Testis (tissue), 3 donors: ENCODE data around the gene FAM78A. TPM values are rescaled to one million over a fixed set of nuclear protein-coding genes. Genes with fewer than 3 reads are reported as not detected.

Source experiments
- DNase-seq: peaks from one replicate; pipeline ENCODE4 v3.0.0-alpha.2; 2019
- H3K27ac ChIP-seq, 2 donors: fragments of 200-600 bp; sonication (generic); one replicate each; pipeline ENCODE4 v1.5.1; 2019
- H3K27me3 ChIP-seq: fragments of 200-600 bp; sonication (generic); one replicate; pipeline ENCODE4 v1.5.1; 2019
- H3K36me3 ChIP-seq: fragments of 200-600 bp; sonication (generic); one replicate; pipeline ENCODE4 v1.5.1; 2017; ENCODE audit warnings: low read depth; ENCODE audit errors: missing control alignments
- H3K4me1 ChIP-seq: fragments of 200-600 bp; sonication (generic); one replicate; pipeline ENCODE4 v1.5.1; 2019
- H3K4me3 ChIP-seq, 2 donors: fragments of 200-600 bp; sonication (generic); one replicate each; pipeline ENCODE4 v1.5.1; 2017 to 2019
- H3K9me3 ChIP-seq: fragments of 200-600 bp; sonication (generic); one replicate; pipeline ENCODE4 v1.5.1; 2017
- CTCF ChIP-seq, 3 experiments: fragments of 450-650 bp in 2 of 3; fragments of 200-600 bp in 1 of 3; sonication (generic) in 1 of 3; IDR thresholded peaks; one replicate each; pipeline ENCODE4 v1.5.1; 2016 to 2019; ENCODE audit warnings: antibody characterized with exemption in 3 of 3, mild to moderate bottlenecking in 2 of 3, moderate library complexity in 1 of 3
- POLR2A ChIP-seq: fragments of 450-650 bp; IDR thresholded peaks from one replicate; pipeline ENCODE4 v1.6.1; 2017; ENCODE audit warnings: antibody characterized with exemption, mild to moderate bottlenecking, moderate library complexity
- WGBS, 2 donors: methylation state at CpG; one replicate each; pipeline ENCODE4 v1.1.5; 2018; 5-methylcytosine and 5-hydroxymethylcytosine counted together
- intact Hi-C: fragments of 100-400 bp; cut with DNase I; formaldehyde crosslinking; loops from one replicate; pipeline ENCODE4 v1.15.1; 2023; ENCODE audit warnings: low total_unique reads
- polyA plus RNA-seq: library from polyadenylated mRNA; stranded (reverse); fragments of 350-450 nt; fragmentation: Illumina TruSeq; extraction: RNeasy Lipid Tissue Mini Kit (QIAGEN cat#74804); gene quantifications from one replicate; pipeline ENCODE4 v1.2.3, GENCODE V29; 2014; ENCODE audit warnings: low read depth, low replicate concordance; ENCODE audit not compliant: insufficient read depth
- total RNA-seq, 2 donors: library from RNA; depleted of rRNA; stranded (reverse); fragments of >200 nt; gene quantifications; one replicate each; pipeline ENCODE4 v1.2.3, GENCODE V29; 2016

FAM78A gene
- total and polyA plus RNA-seq, 3 donors from 2014 or later: 29.7 to 48.0 (median 30.8) TPM

DNA sequence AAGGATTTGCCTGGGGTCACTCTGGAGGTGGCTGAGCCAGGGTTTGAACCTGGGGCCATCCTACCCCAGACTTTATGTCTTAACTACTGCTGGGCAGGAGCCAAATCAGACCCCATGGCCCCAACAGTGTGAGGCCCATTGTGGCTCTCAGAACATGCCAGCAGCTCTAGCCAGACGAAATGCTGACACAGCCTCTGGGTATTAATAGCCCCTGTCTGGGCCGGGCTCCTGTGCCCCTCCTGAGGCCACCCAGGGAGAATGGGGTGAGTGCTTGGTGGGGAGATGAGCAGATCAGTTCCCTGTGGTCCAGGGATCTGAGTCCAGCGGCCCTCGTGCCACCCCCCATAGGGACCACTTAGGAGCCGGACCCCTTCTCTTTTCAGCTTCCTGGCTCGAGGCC is 11.0 kb upstream of the FAM78A start:
- Histone ChIP-seq H3K36me3 (no peaks in the 10 kb centered on the region), H3K9me3 (no peaks in the 10 kb centered on the region), H3K27me3 (no peaks in the 10 kb centered on the region), H3K4me3 (no peak overlapping the region), H3K4me1 (peaks cover 12% of the 10 kb centered on the region), H3K27ac (no peak overlapping the region)
- DNase-seq: no peak
- intact Hi-C loops: no loop called here
- TF ChIP-seq POLR2A (no peak), CTCF (IDR thresholded peaks at IDR 0.05) (no peak)
- 88 to 90% methylated on average over 6 of the region's 6 CpGs for WGBS, 2 donors

DNA sequence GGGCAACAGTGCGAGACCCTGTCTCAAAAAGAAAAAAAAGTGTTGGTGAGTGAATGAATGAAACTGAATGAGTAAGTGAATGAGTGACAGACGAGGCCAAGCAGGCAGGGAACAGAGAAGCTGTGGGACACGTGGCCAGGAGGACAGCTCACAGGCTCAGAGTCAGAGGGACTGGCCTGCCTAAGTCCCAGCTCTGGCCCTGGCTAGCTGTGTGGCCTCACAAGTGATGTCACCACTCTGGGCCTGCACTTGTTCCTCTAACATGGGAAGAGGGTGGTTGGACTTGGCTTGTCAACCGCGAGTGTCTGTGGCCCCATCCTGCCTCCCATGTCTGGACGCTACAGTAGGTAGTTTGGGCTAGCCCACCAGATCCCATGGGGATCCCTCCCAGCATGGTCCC is 8.5 kb upstream of the FAM78A start:
- intact Hi-C loops: no loop called here
- no peaks in the 10 kb centered on the region for H3K36me3 ChIP-seq
- WGBS, 2 donors: 94 to 96% methylated on average over 6 of the region's 6 CpGs

GRCh38 chr9:131282688-131283422 is 6.5 kb upstream of the FAM78A start:
- no peak for DNase-seq
- Histone ChIP-seq H3K27ac (no peak overlapping the region), H3K27me3 (no peaks in the 10 kb centered on the region), H3K4me3 (peak overlapping the region; percentile 39 to 47), H3K9me3 (no peaks in the 10 kb centered on the region), H3K4me1 (peaks cover 9% of the 10 kb centered on the region), H3K36me3 (no peaks in the 10 kb centered on the region)
- intact Hi-C loops: no loop called here
- WGBS, 2 donors: 2 to 4% methylated on average over 3 to 45 of the region's 61 CpGs
- TF ChIP-seq POLR2A (no peak), CTCF (IDR thresholded peaks at IDR 0.05) (no peak)

More for the DNA sequence above, 8.5 kb upstream of the FAM78A start:
- Histone ChIP-seq H3K9me3 (no peaks in the 10 kb centered on the region), H3K4me1 (peaks cover 9% of the 10 kb centered on the region), H3K27ac (no peak overlapping the region), H3K4me3 (no peak overlapping the region), H3K27me3 (no peaks in the 10 kb centered on the region)
- DNase-seq: no peak
- TF ChIP-seq CTCF (IDR thresholded peaks at IDR 0.05): no peak
- TF ChIP-seq POLR2A: no peak

- DNase-seq: no peak
- Histone ChIP-seq H3K9me3 (no peaks in the 10 kb centered on the region), H3K4me1 (peaks cover 9% of the 10 kb centered on the region), H3K27ac (no peak overlapping the region), H3K27me3 (no peaks in the 10 kb centered on the region), H3K4me3 (peak overlapping the region in 1 of 2 donors; percentile 47), H3K36me3 (no peaks in the 10 kb centered on the region)
- 65 to 75% methylated on average over 4 of the region's 4 CpGs for WGBS, 2 donors
- intact Hi-C loops: no loop called here
- TF ChIP-seq CTCF (IDR thresholded peaks at IDR 0.05): no peak
- TF ChIP-seq POLR2A: no peak
Observed at GRCh38 chr9:131282175-131282574, 5.9 kb upstream of the FAM78A start.
